H1 (cell line): ENCODE measurements around the gene DGKH. TPM values are rescaled to one million over a fixed set of nuclear protein-coding genes. Genes with fewer than 3 reads are reported as not detected.

Source experiments
- CTCF ChIA-PET: fragments of 300-600 bp; sonication (Branson Sonifier 250); formaldehyde crosslinking; loops from one replicate; lab custom pipeline; 2021; ENCODE audit not compliant: partially characterized antibody; lab: Charles Lee
- POLR2A ChIA-PET: fragments of 300-600 bp; sonication (Branson Sonifier 250); formaldehyde crosslinking; loops from one replicate; lab custom pipeline; 2021; ENCODE audit warnings: inconsistent platforms; ENCODE audit not compliant: partially characterized antibody; lab: Charles Lee
- DNase-seq, 2 experiments: peaks; one replicate each; pipeline versions ENCODE4 v3.0.0 to v3.0.0-alpha.2; 2010 to 2022; ENCODE audit warnings: low spot score in 2 of 2, low read depth in 1 of 2, mixed read lengths in 1 of 2
- FAIRE-seq: peaks from 2 replicates; lab custom pipeline; 2011; peaks lifted over from hg19 to GRCh38; lab: Jason Lieb, UNC
- H2AFZ ChIP-seq: 2 replicates; pipeline ENCODE4 v1.8.1; 2012; ENCODE audit warnings: low read length, inconsistent platforms
- H2AK5ac ChIP-seq: 2 replicates; pipeline ENCODE4 v1.6.1; 2013; ENCODE audit warnings: low read depth, low read length
- H2BK120ac ChIP-seq: replicated peaks from 2 replicates; pipeline ENCODE3; 2013; ENCODE audit warnings: low read depth, low read length, inconsistent platforms
- H2BK12ac ChIP-seq: 2 replicates; pipeline ENCODE4 v1.6.1; 2013; ENCODE audit warnings: low read depth, low read length
- H2BK15ac ChIP-seq: 2 replicates; pipeline ENCODE4 v1.6.1; 2013; ENCODE audit warnings: low read length
- H2BK20ac ChIP-seq: 2 replicates; pipeline ENCODE4 v1.6.1; 2013; ENCODE audit warnings: low read length
- H2BK5ac ChIP-seq: 2 replicates; pipeline ENCODE4 v1.6.1; 2013; ENCODE audit warnings: low read depth, low read length
- H3K14ac ChIP-seq: 2 replicates; pipeline ENCODE4 v1.6.1; 2013; ENCODE audit warnings: inconsistent platforms; ENCODE audit not compliant: insufficient read length
- H3K18ac ChIP-seq: 2 replicates; pipeline ENCODE4 v1.6.1; 2013; ENCODE audit warnings: low read length; ENCODE audit errors: extremely low read depth
- H3K23ac ChIP-seq: 2 replicates; pipeline ENCODE4 v1.6.1; 2013; ENCODE audit warnings: inconsistent platforms; ENCODE audit not compliant: insufficient read length
- H3K23me2 ChIP-seq: 2 replicates; pipeline ENCODE4 v1.6.1; 2013; ENCODE audit warnings: low read depth, low read length
- H3K27ac ChIP-seq: 2 replicates; pipeline ENCODE4 v1.6.1; 2011; ENCODE audit warnings: low read depth, low read length, inconsistent platforms
- H3K27me3 ChIP-seq, 4 experiments: replicated peaks in 1 of 4; 1 replicate in 1 of 4; 2 replicates in 3 of 4; pipeline versions ENCODE4 v1.6.1 to v1.8.1; 2011 to 2013; ENCODE audit warnings: low read length in 3 of 4, mild to moderate bottlenecking in 3 of 4, inconsistent platforms in 2 of 4, mixed read lengths in 2 of 4, moderate library complexity in 1 of 4; ENCODE audit not compliant: control insufficient read depth in 3 of 4, insufficient read depth in 3 of 4; ENCODE audit errors: extremely low read depth in 1 of 4
- H3K36me3 ChIP-seq, 4 experiments: 2 replicates each; pipeline versions ENCODE4 v1.6.1 to v1.8.1; 2011 to 2013; ENCODE audit warnings: mild to moderate bottlenecking in 4 of 4, low read length in 3 of 4, moderate library complexity in 2 of 4, control low read depth in 1 of 4, inconsistent platforms in 1 of 4; ENCODE audit not compliant: insufficient read depth in 4 of 4, control insufficient read depth in 2 of 4
- H3K4ac ChIP-seq: replicated peaks from 2 replicates; pipeline ENCODE3; 2013; ENCODE audit warnings: low read length, low read depth, mixed read lengths, inconsistent platforms; ENCODE audit not compliant: insufficient read length
- H3K4me1 ChIP-seq, 4 experiments: replicated peaks in 1 of 4; 1 replicate in 1 of 4; 2 replicates in 3 of 4; pipeline versions ENCODE4 v1.6.1 to v1.8.1; 2011 to 2013; ENCODE audit warnings: low read length in 3 of 4, inconsistent platforms in 2 of 4, mixed read lengths in 1 of 4; ENCODE audit not compliant: insufficient read depth in 4 of 4, control insufficient read depth in 3 of 4
- H3K4me2 ChIP-seq, 2 experiments: 2 replicates each; pipeline versions ENCODE4 v1.6.1 to v1.8.1; 2011 to 2013; ENCODE audit warnings: low read depth in 2 of 2, low read length in 2 of 2, control low read depth in 1 of 2, inconsistent platforms in 1 of 2, mild to moderate bottlenecking in 1 of 2; ENCODE audit not compliant: insufficient read depth in 1 of 2
- H3K4me3 ChIP-seq, 4 experiments: fragments of 200-600, 300-600 bp in 1 of 4; sonication (generic), shearing (Covaris generic), sonication (Bioruptor Twin) in 1 of 4; 2 replicates each; pipeline versions ENCODE4 v1.5.1 to v1.8.1; 2011 to 2016; ENCODE audit warnings: low read length in 4 of 4, low read depth in 3 of 4, control low read depth in 2 of 4, inconsistent platforms in 2 of 4, mild to moderate bottlenecking in 2 of 4, mixed read lengths in 1 of 4, moderate library complexity in 1 of 4; ENCODE audit not compliant: insufficient read depth in 2 of 4; ENCODE audit errors: extremely low read depth in 1 of 4
- H3K56ac ChIP-seq: replicated peaks from 2 replicates; pipeline ENCODE3; 2013; ENCODE audit warnings: low read depth, mild to moderate bottlenecking, mixed read lengths, low read length, inconsistent platforms; ENCODE audit not compliant: insufficient read length
- H3K79me1 ChIP-seq: 2 replicates; pipeline ENCODE4 v1.6.1; 2013; ENCODE audit warnings: low read depth, low read length, control low read depth
- H3K79me2 ChIP-seq, 2 experiments: 2 replicates each; pipeline versions ENCODE4 v1.6.1 to v1.8.1; 2012 to 2013; ENCODE audit warnings: low read length in 2 of 2, mild to moderate bottlenecking in 2 of 2, inconsistent platforms in 1 of 2; ENCODE audit not compliant: insufficient read depth in 2 of 2, control insufficient read depth in 1 of 2
- H3K9ac ChIP-seq, 4 experiments: replicated peaks in 1 of 4; 1 replicate in 1 of 4; 2 replicates in 3 of 4; pipeline versions ENCODE4 v1.6.1 to v1.8.1; 2011 to 2013; ENCODE audit warnings: low read depth in 3 of 4, low read length in 3 of 4, control low read depth in 2 of 4, mild to moderate bottlenecking in 2 of 4, moderate library complexity in 2 of 4, inconsistent platforms in 1 of 4; ENCODE audit errors: extremely low read depth in 1 of 4
- H3K9me3 ChIP-seq, 2 experiments: 2 replicates each; pipeline versions ENCODE4 v1.6.1 to v1.8.1; 2012 to 2013; ENCODE audit warnings: mild to moderate bottlenecking in 2 of 2, moderate library complexity in 2 of 2, control low read depth in 1 of 2, inconsistent platforms in 1 of 2, low read depth in 1 of 2, low read length in 1 of 2, mixed read lengths in 1 of 2; ENCODE audit not compliant: insufficient read depth in 2 of 2
- H4K20me1 ChIP-seq, 2 experiments: replicated peaks in 1 of 2; 2 replicates each; pipeline versions ENCODE3 to v1.8.1; 2011 to 2013; ENCODE audit warnings: inconsistent platforms in 2 of 2, low read length in 2 of 2, mild to moderate bottlenecking in 1 of 2; ENCODE audit not compliant: insufficient read depth in 2 of 2, control insufficient read depth in 1 of 2
- H4K5ac ChIP-seq: 2 replicates; pipeline ENCODE4 v1.6.1; 2013; ENCODE audit warnings: low read length, low read depth, mixed read lengths, inconsistent platforms; ENCODE audit not compliant: insufficient read length
- H4K8ac ChIP-seq: 2 replicates; pipeline ENCODE4 v1.8.0; 2013; ENCODE audit warnings: mild to moderate bottlenecking, moderate library complexity, low read length, inconsistent platforms; ENCODE audit not compliant: insufficient read depth; ENCODE audit errors: extremely low read depth
- H4K91ac ChIP-seq: replicated peaks from 2 replicates; pipeline ENCODE3; 2013; ENCODE audit warnings: low read length, mixed read lengths, inconsistent platforms; ENCODE audit not compliant: insufficient read length
- ASH2L ChIP-seq: fragments of 200-600, 300-600 bp; sonication (generic); IDR thresholded peaks from one replicate; pipeline ENCODE4 v1.7.1; 2017; ENCODE audit warnings: low read length
- CBX5 ChIP-seq: fragments of 300-800, 300-1000 bp; sonication (generic); IDR thresholded peaks from 2 replicates; pipeline ENCODE4 v1.7.1; 2016; ENCODE audit warnings: antibody characterized with exemption, low read length, low read depth
- CEBPB ChIP-seq: IDR thresholded peaks from 2 replicates; pipeline ENCODE4 v1.6.1; 2012; ENCODE audit warnings: low read depth, low read length
- CREB1 ChIP-seq: IDR thresholded peaks from 2 replicates; pipeline ENCODE4 v1.6.1; 2012; ENCODE audit warnings: inconsistent platforms
- CTBP2 ChIP-seq: IDR thresholded peaks from 2 replicates; pipeline ENCODE4 v1.7.0; 2011; ENCODE audit warnings: borderline replicate concordance, mild to moderate bottlenecking, moderate library complexity, mixed read lengths, low read length; ENCODE audit not compliant: insufficient read depth, insufficient read length
- E2F6 ChIP-seq: IDR thresholded peaks from 2 replicates; pipeline ENCODE4 v1.6.1; 2012; ENCODE audit warnings: inconsistent platforms
- EP300 ChIP-seq, 2 experiments: IDR thresholded peaks; 1 replicate in 1 of 2; 2 replicates in 1 of 2; pipeline ENCODE4 v1.6.1; 2011 to 2012; ENCODE audit warnings: low read depth in 2 of 2, low read length in 2 of 2, mild to moderate bottlenecking in 2 of 2, borderline replicate concordance in 1 of 2, inconsistent platforms in 1 of 2, moderate library complexity in 1 of 2
- GTF2F1 ChIP-seq: IDR thresholded peaks from 2 replicates; pipeline ENCODE4 v1.6.1; 2012; ENCODE audit warnings: low read depth, low read length, improper control_type of control experiment, borderline replicate concordance
- HDAC6 ChIP-seq: IDR thresholded peaks from one replicate; pipeline ENCODE4 v1.7.1; 2012; ENCODE audit warnings: low read depth, mild to moderate bottlenecking, inconsistent platforms, low read length, moderate library complexity
- MAFK ChIP-seq: IDR thresholded peaks from 2 replicates; pipeline ENCODE4 v1.6.1; 2012; ENCODE audit warnings: low read depth, mild to moderate bottlenecking, improper control_type of control experiment, low read length
- TAF1 ChIP-seq: IDR thresholded peaks from 2 replicates; pipeline ENCODE4 v1.6.1; 2011; ENCODE audit warnings: mild to moderate bottlenecking, low read depth, low read length
- TCF12 ChIP-seq: IDR thresholded peaks from 2 replicates; pipeline ENCODE4 v1.6.1; 2011; ENCODE audit warnings: low read depth, mild to moderate bottlenecking, low read length
- YY1 ChIP-seq: IDR thresholded peaks from 2 replicates; pipeline ENCODE4 v1.6.1; 2011; ENCODE audit warnings: low read depth, mild to moderate bottlenecking, low read length
- WGBS, 2 experiments: shearing (Covaris generic) in 1 of 2; methylation state at CpG; one replicate each; pipeline versions ENCODE4 v1.1.6 to v1.1.7; 2013 to 2015; ENCODE audit warnings: low lambda C conversion rate in 2 of 2, mixed read lengths in 2 of 2, inconsistent platforms in 1 of 2, low coverage in 1 of 2, missing lambda C conversion rate in 1 of 2; ENCODE audit not compliant: insufficient replicate concordance in 2 of 2, insufficient coverage in 1 of 2, insufficient read length in 1 of 2; ENCODE audit errors: extremely low coverage in 1 of 2, missing lambda C conversion rate in 1 of 2; 5-methylcytosine and 5-hydroxymethylcytosine counted together
- polyA plus RNA-seq, 7 experiments: library from polyadenylated mRNA; depleted of rRNA in 3 of 7; stranded (reverse) in 5 of 7; unstranded in 2 of 7; fragments of >200 nt in 5 of 7; fragments of 200-250 nt in 2 of 7; gene quantifications; 1 replicate in 5 of 7; 2 replicates in 1 of 7; 4 replicates in 1 of 7; pipeline versions ENCODE4 v1.2.1 to v1.2.3, GENCODE V29; 2011 to 2013; ENCODE audit warnings: missing spikeins in 2 of 7, mixed read lengths in 2 of 7
- total RNA-seq: library from RNA; stranded (reverse); fragmentation: NEBNext Ultra II Directional; extraction: Animal tissue kit (Norgen Biotek cat#: 25700); gene quantifications from 2 replicates; pipeline ENCODE4 v1.2.1, GENCODE V29; 2021
- TF ChIP-seq, protein P1 (sequence below): IDR thresholded peaks from 2 replicates; pipeline ENCODE4 v1.6.1; 2011; ENCODE audit warnings: low read length, improper control_type of control experiment

Gene DGKH
- total and polyA plus RNA-seq, 2 of the 8 experiments (the other 6 are each of a cell fraction or from before 2014, with no cell fraction given) = 2.1 to 7.9 TPM

DNA sequence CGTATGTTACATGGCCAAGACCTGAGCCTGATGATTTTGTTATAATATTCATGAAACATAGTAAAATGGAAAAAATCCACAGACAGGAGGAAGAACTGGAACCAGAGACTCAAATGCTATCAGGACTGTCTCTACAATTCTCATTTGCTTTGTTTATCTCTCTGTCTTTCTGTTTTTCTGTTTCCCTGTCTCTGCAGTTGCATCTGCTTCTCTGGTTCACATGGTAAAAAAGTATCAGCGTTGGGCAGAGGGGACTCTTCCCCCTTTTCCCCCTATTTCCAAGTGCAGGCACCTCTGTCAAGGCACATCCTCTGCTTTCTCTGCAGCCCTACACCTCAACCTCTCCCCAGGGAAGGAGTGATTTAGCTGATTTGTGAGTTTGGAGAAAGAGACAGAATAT lies 46.4 kb upstream of the DGKH start:
- no peak overlapping the region for H2BK20ac ChIP-seq
- H2BK5ac ChIP-seq = no peak overlapping the region
- ChIA-PET CTCF (no interaction called here), POLR2A (no interaction called here)
- FAIRE-seq (no peak), DNase-seq (no peak)
- no peak overlapping the region for H3K4me3 ChIP-seq
- no peaks in the 10 kb centered on the region for H3K9me3 ChIP-seq
- no peaks in the 10 kb centered on the region for H3K79me1 ChIP-seq
- no peak overlapping the region for H3K56ac ChIP-seq
- no peaks in the 10 kb centered on the region for H3K36me3 ChIP-seq
- no peak overlapping the region for H4K5ac ChIP-seq
- H2AFZ ChIP-seq = peak overlapping the region; percentile 96; the same call in 1 of the 2 replicates
- no peak overlapping the region for H4K91ac ChIP-seq
- H3K27ac ChIP-seq = no peak overlapping the region
- H3K9ac ChIP-seq = no peak overlapping the region
- no peak overlapping the region for H3K4me2 ChIP-seq
- H3K79me2 ChIP-seq = no peaks in the 10 kb centered on the region
- peaks cover 0 to 11% (median 2%) of the 10 kb centered on the region in 4 experiments; a peak in 4 of 7 replicates for H3K4me1 ChIP-seq
- H2BK15ac ChIP-seq = no peak overlapping the region
- no peak overlapping the region for H3K14ac ChIP-seq
- no peaks in the 10 kb centered on the region for H3K27me3 ChIP-seq
- no peak overlapping the region for H2AK5ac ChIP-seq
- no peaks in the 10 kb centered on the region for H4K20me1 ChIP-seq
- 80% methylated on average over 2 of the region's 2 CpGs; no CpG with 5 or more reads in 1 of the 2 experiments for WGBS, 2 experiments
- no peak overlapping the region for H2BK12ac ChIP-seq
- H3K4ac ChIP-seq = no peak overlapping the region
- no peaks in the 10 kb centered on the region for H3K23me2 ChIP-seq
- H3K23ac ChIP-seq = no peak overlapping the region
- no peak overlapping the region for H4K8ac ChIP-seq
- H2BK120ac ChIP-seq = no peak overlapping the region
- H3K18ac ChIP-seq = 0 out of 2 replicates have a peak overlapping the region, but pooled peaks have one; percentile 39
- TF ChIP-seq TCF12 (no peak), CEBPB (no peak), TAF1 (no peak), CTBP2 (no peak), EP300 (IDR thresholded peaks at IDR 0.05; ENCODE audit: borderline replicate concordance in 1 of 2, low read depth in 2 of 2, low read length in 2 of 2) (no peak), ASH2L (no peak), GTF2F1 (no peak), YY1 (no peak), MAFK (no peak), CREB1 (no peak), E2F6 (no peak), HDAC6 (no peak), CBX5 (no peak)
- TF ChIP-seq, protein P1, sequence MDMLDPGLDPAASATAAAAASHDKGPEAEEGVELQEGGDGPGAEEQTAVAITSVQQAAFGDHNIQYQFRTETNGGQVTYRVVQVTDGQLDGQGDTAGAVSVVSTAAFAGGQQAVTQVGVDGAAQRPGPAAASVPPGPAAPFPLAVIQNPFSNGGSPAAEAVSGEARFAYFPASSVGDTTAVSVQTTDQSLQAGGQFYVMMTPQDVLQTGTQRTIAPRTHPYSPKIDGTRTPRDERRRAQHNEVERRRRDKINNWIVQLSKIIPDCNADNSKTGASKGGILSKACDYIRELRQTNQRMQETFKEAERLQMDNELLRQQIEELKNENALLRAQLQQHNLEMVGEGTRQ = no peak
